B cell (primary cell): ENCODE data around the gene ASB4. TPM values are rescaled to one million over a fixed set of nuclear protein-coding genes. Genes with fewer than 3 reads are reported as not detected.
A peak's percentile ranks its signal among the peaks of the same experiment; 100 is the strongest.

Experiments
- ATAC-seq: fragments of 200-7000 bp; cut with Tn5 transposase; one replicate; pipeline ENCODE4 v1.10.0; 2021; ENCODE audit warnings: low read depth, mild to moderate bottlenecking, moderate number of reproducible peaks, moderate library complexity
- CTCF ChIA-PET: fragments of 350-600 bp; sonication (Branson Sonifier 250); formaldehyde crosslinking; loops from one replicate; lab custom pipeline; 2021; ENCODE audit warnings: antibody characterized with exemption, inconsistent platforms; lab: Charles Lee
- POLR2A ChIA-PET: fragments of 350-600 bp; sonication (Branson Sonifier 250); formaldehyde crosslinking; loops from one replicate; lab custom pipeline; 2021; ENCODE audit warnings: antibody characterized with exemption; lab: Charles Lee
- DNase-seq: peaks from one replicate; pipeline ENCODE4 v3.0.0; 2013
- H2AFZ ChIP-seq: 2 replicates; pipeline ENCODE4 v1.6.1; 2012; ENCODE audit warnings: mild to moderate bottlenecking, low read depth, low read length; ENCODE audit not compliant: insufficient read depth, poor library complexity, severe bottlenecking
- H3K27ac ChIP-seq, 2 donors: 1 replicate in 1 of 2; 2 replicates in 1 of 2; pipeline ENCODE4 v1.5.1; 2012 to 2013; ENCODE audit warnings: low read length in 2 of 2, mild to moderate bottlenecking in 2 of 2, moderate library complexity in 1 of 2
- H3K27me3 ChIP-seq, 4 experiments: fragments of 200-600 bp in 1 of 4; sonication (generic) in 1 of 4; replicated peaks in 1 of 4; 1 replicate in 2 of 4; 2 replicates in 2 of 4; pipeline versions ENCODE4 v1.6.1 to v1.7.0; 2013 to 2016; ENCODE audit warnings: low read length in 3 of 4, mild to moderate bottlenecking in 2 of 4, mixed read lengths in 1 of 4, moderate library complexity in 1 of 4; ENCODE audit not compliant: insufficient read depth in 4 of 4, control insufficient read depth in 3 of 4; ENCODE audit errors: control extremely low read depth in 1 of 4
- H3K36me3 ChIP-seq, 2 experiments: replicated peaks in 1 of 2; 1 replicate in 1 of 2; 2 replicates in 1 of 2; pipeline versions ENCODE4 v1.6.1 to v1.7.1; 2013; ENCODE audit warnings: low read length in 1 of 2; ENCODE audit not compliant: insufficient read depth in 2 of 2, control insufficient read depth in 1 of 2; ENCODE audit errors: control extremely low read depth in 1 of 2, extremely low read depth in 1 of 2
- H3K4me1 ChIP-seq, 2 donors: fragments of 200-600 bp in 1 of 2; sonication (generic) in 1 of 2; 1 replicate in 1 of 2; 2 replicates in 1 of 2; pipeline versions ENCODE4 v1.5.1 to v1.6.1; 2013 to 2017; ENCODE audit warnings: low read length in 2 of 2; ENCODE audit not compliant: control insufficient read depth in 2 of 2, insufficient read depth in 2 of 2
- H3K4me2 ChIP-seq: replicated peaks from 2 replicates; pipeline ENCODE3; 2012; ENCODE audit warnings: mild to moderate bottlenecking, low read depth, low read length; ENCODE audit not compliant: poor library complexity, severe bottlenecking
- H3K4me3 ChIP-seq, 5 experiments: fragments of 200-600 bp in 1 of 5; sonication (generic) in 1 of 5; 1 replicate in 3 of 5; 2 replicates in 2 of 5; pipeline versions ENCODE4 v1.5.1 to v1.7.0; 2011 to 2016; ENCODE audit warnings: low read length in 4 of 5, mild to moderate bottlenecking in 4 of 5, low read depth in 2 of 5, control low read depth in 1 of 5, moderate library complexity in 1 of 5; ENCODE audit not compliant: insufficient read depth in 1 of 5; ENCODE audit errors: control extremely low read depth in 1 of 5, extremely low read depth in 1 of 5
- H3K79me2 ChIP-seq: fragments of 200-600 bp; sonication (generic); one replicate; pipeline ENCODE4 v1.6.0; 2016; ENCODE audit warnings: low read length; ENCODE audit not compliant: control insufficient read depth, insufficient read depth
- H3K9ac ChIP-seq: fragments of 200-600 bp; sonication (generic); 2 replicates; pipeline ENCODE4 v1.6.1; 2017; ENCODE audit warnings: mild to moderate bottlenecking, low read length, moderate library complexity
- H3K9me3 ChIP-seq, 3 donors: one replicate each; pipeline versions ENCODE4 v1.6.1 to v1.7.1; 2013; ENCODE audit warnings: low read length in 2 of 3; ENCODE audit not compliant: control insufficient read depth in 2 of 3, insufficient read depth in 1 of 3; ENCODE audit errors: control extremely low read depth in 1 of 3
- H4K20me1 ChIP-seq: 2 replicates; pipeline ENCODE4 v1.6.0; 2012; ENCODE audit warnings: mild to moderate bottlenecking, low read length; ENCODE audit not compliant: insufficient read depth, control insufficient read depth, poor library complexity, severe bottlenecking
- H3K27ac Mint-ChIP-seq: one replicate; pipeline ENCODE4 v1.8.0; 2021; ENCODE audit warnings: mixed read lengths
- H3K27me3 Mint-ChIP-seq: one replicate; pipeline ENCODE4 v1.8.0; 2021; ENCODE audit warnings: mixed read lengths
- H3K4me1 Mint-ChIP-seq: one replicate; pipeline ENCODE4 v1.8.0; 2021; ENCODE audit warnings: mixed read lengths
- H3K4me3 Mint-ChIP-seq: one replicate; pipeline ENCODE4 v1.8.0; 2021; ENCODE audit warnings: mixed read lengths
- H3K9me3 Mint-ChIP-seq: one replicate; pipeline ENCODE4 v1.8.0; 2022; ENCODE audit warnings: mixed read lengths; ENCODE audit not compliant: insufficient read depth
- CTCF ChIP-seq: fragments of 200-600 bp; IDR thresholded peaks from one replicate; pipeline ENCODE4 v1.8.0; 2022; ENCODE audit warnings: antibody characterized with exemption, mild to moderate bottlenecking
- EZH2 ChIP-seq: IDR thresholded peaks from 2 replicates; pipeline ENCODE4 v1.6.1; 2012; ENCODE audit warnings: borderline replicate concordance, low read depth, mild to moderate bottlenecking, moderate library complexity, low read length; ENCODE audit not compliant: insufficient read depth, poor library complexity, severe bottlenecking
- WGBS: methylation state at CpG from one replicate; pipeline ENCODE4 v1.1.5; 2013; ENCODE audit warnings: missing lambda C conversion rate; ENCODE audit not compliant: insufficient coverage; 5-methylcytosine and 5-hydroxymethylcytosine counted together
- intact Hi-C: fragments of 100-400 bp; cut with micrococcal nuclease; formaldehyde crosslinking; loops from one replicate; pipeline ENCODE4 v1.10.0; 2022
- polyA plus RNA-seq: library from polyadenylated mRNA; depleted of rRNA; stranded (reverse); fragments of >200 nt; gene quantifications from 2 replicates; pipeline ENCODE4 v1.2.3, GENCODE V29; 2012
- total RNA-seq, 2 donors: library from RNA; stranded (reverse); fragments of 120-200 nt in 1 of 2; gene quantifications; 1 replicate in 1 of 2; 2 replicates in 1 of 2; pipeline versions ENCODE4 v1.2.3 to v1.2.4, GENCODE V29; 2013 to 2022

ASB4 gene
- total and polyA plus RNA-seq, 2 donors (not counting 1 experiment from before 2014, with no cell fraction given): not detected

- Histone ChIP-seq H3K4me3 (no peak overlapping the region), H3K79me2 (no peaks in the 10 kb centered on the region), H3K9me3 (no peaks in the 10 kb centered on the region), H3K9ac (no peak overlapping the region), H2AFZ (no peak overlapping the region), H3K36me3 (no peaks in the 10 kb centered on the region), H3K27ac (no peak overlapping the region), H3K4me1 (no peaks in the 10 kb centered on the region), H4K20me1 (no peaks in the 10 kb centered on the region), H3K4me2 (no peak overlapping the region), H3K27me3 (no peaks in the 10 kb centered on the region)
- H3K27me3 Mint-ChIP-seq: peaks cover 15% of the 10 kb centered on the region
- POLR2A ChIA-PET: no interaction called here
- intact Hi-C loops: loop anchor here (5.0 to 10.0 kb wide), 2 partner anchors 134 to 811 kb away; no protein-coding TSS in a partner anchor
- no peak overlapping the region for H3K4me3 Mint-ChIP-seq
- H3K4me1 Mint-ChIP-seq: peaks cover 3% of the 10 kb centered on the region
- no peak for TF ChIP-seq CTCF
- ATAC-seq: no peak
- no peaks in the 10 kb centered on the region for H3K9me3 Mint-ChIP-seq
- CTCF ChIA-PET: interaction anchor here (0.7 to 12.6 kb wide), 8 partner anchors 13 to 1042 kb away, joined by 3 to 246 read pairs (median 14); no protein-coding TSS in a partner anchor
- DNase-seq: no peak
- 83% methylated on average over 13 of the region's 18 CpGs for WGBS
- no peak overlapping the region for H3K27ac Mint-ChIP-seq
These were observed 7.3 kb upstream of the ASB4 start for GRCh38 chr7:95478272-95479037.

- no peak overlapping the region for H3K27ac Mint-ChIP-seq
- no peaks in the 10 kb centered on the region for H3K4me1 ChIP-seq
- POLR2A ChIA-PET: no interaction called here
- H3K9me3 Mint-ChIP-seq: no peaks in the 10 kb centered on the region
- H2AFZ ChIP-seq: no peak overlapping the region
- no peaks in the 10 kb centered on the region for H3K27me3 ChIP-seq
- peaks cover 3% of the 10 kb centered on the region for H3K4me1 Mint-ChIP-seq
- TF ChIP-seq CTCF: no peak
- TF ChIP-seq EZH2: no peak
- DNase-seq: peak; percentile 10
- no peak overlapping the region for H3K27ac ChIP-seq
- no peak overlapping the region for H3K4me3 Mint-ChIP-seq
- no peak overlapping the region for H3K4me2 ChIP-seq
- no peak overlapping the region for H3K4me3 ChIP-seq
- H3K9ac ChIP-seq: no peak overlapping the region
- no peaks in the 10 kb centered on the region for H3K36me3 ChIP-seq
- intact Hi-C loops: loop anchor here (5.0 to 10.0 kb wide), 2 partner anchors 135 to 813 kb away; no protein-coding TSS in a partner anchor
- no peaks in the 10 kb centered on the region for H3K79me2 ChIP-seq
- H3K9me3 ChIP-seq: no peaks in the 10 kb centered on the region
- CTCF ChIA-PET: interaction anchor here (0.8 to 12.6 kb wide), 10 partner anchors 9 to 1031 kb away, joined by 3 to 246 read pairs (median 4); no protein-coding TSS in a partner anchor
- no peaks in the 10 kb centered on the region for H4K20me1 ChIP-seq
- H3K27me3 Mint-ChIP-seq: peaks cover 16% of the 10 kb centered on the region
- ATAC-seq: no peak
These were observed 5.6 kb upstream of the ASB4 start for GRCh38 chr7:95479992-95480624.
